ENCODE measurements around the gene SART3. TPM values are rescaled to one million over a fixed set of nuclear protein-coding genes. Genes with fewer than 3 reads are reported as not detected.

The SART3 gene
- polyA plus RNA-seq, 1 donor (not counting 4 experiments of a cell fraction or from before 2014, with no cell fraction given): 19.0 TPM

GRCh38 chr12:108596854-108597558 is 36.0 kb upstream of the SART3 start:
- no peak overlapping the region for H3K4me2 ChIP-seq (ENCODE audit: control insufficient read depth, extremely low read depth, insufficient read depth, low read depth, low read length)
- H3K9me3 ChIP-seq (ENCODE audit: control insufficient read depth, low read depth, low read length): no peaks in the 10 kb centered on the region
- no peaks in the 10 kb centered on the region for H3K9me1 ChIP-seq (ENCODE audit: control insufficient read depth, extremely low read depth, insufficient read depth, low read length)
- no peak overlapping the region for H3K27ac ChIP-seq (ENCODE audit: control insufficient read depth, insufficient read depth, low read length)
- no peaks in the 10 kb centered on the region for H4K20me1 ChIP-seq (ENCODE audit: control insufficient read depth, extremely low read depth, insufficient read depth, low read length)
- no peak overlapping the region for H3K9ac ChIP-seq (ENCODE audit: control insufficient read depth, extremely low read depth, insufficient read depth, low read length)
- DNase-seq (ENCODE audit: low read depth, low spot score) (no peak), FAIRE-seq (no peak)
- no peaks in the 10 kb centered on the region for H3K4me1 ChIP-seq (ENCODE audit: control insufficient read depth, extremely low read depth, insufficient read depth, low read length)
- peaks cover 7% of the 10 kb centered on the region for H3K27me3 ChIP-seq (ENCODE audit: control insufficient read depth, extremely low read depth, insufficient read depth, low read length)
- dilution Hi-C loops (cut with MboI; ENCODE audit: extremely low pct_ligation_motif_present, low sequenced_read_pairs): no loop called here
- no peak for TF ChIP-seq CTCF (optimal IDR thresholded peaks at IDR 0.05 in 1 of 3, IDR thresholded peaks at IDR 0.05 in 1 of 3, conservative IDR thresholded peaks at IDR 0.05 in 1 of 3; ENCODE audit: extremely low read depth in 1 of 3, insufficient read depth in 2 of 3, low read length in 3 of 3)
- TF ChIP-seq EZH2 (IDR thresholded peaks at IDR 0.05; ENCODE audit: low read length): no peak
- no peaks in the 10 kb centered on the region for H3K36me3 ChIP-seq (ENCODE audit: control insufficient read depth in 2 of 2, extremely low read depth in 1 of 2, insufficient read depth in 2 of 2, low read length in 2 of 2)
- no peak overlapping the region for H3K4me3 ChIP-seq (ENCODE audit: control insufficient read depth in 2 of 3, extremely low read depth in 1 of 3, insufficient read depth in 2 of 3, low read depth in 1 of 3, low read length in 3 of 3)
- no peaks in the 10 kb centered on the region for H3K79me2 ChIP-seq (ENCODE audit: control insufficient read depth, insufficient read depth, low read length)
- H2AFZ ChIP-seq (ENCODE audit: control insufficient read depth, low read length): no peak overlapping the region

- Histone ChIP-seq H3K4me2 (ENCODE audit: control insufficient read depth, extremely low read depth, insufficient read depth, low read depth, low read length) (no peak overlapping the region), H3K9ac (ENCODE audit: control insufficient read depth, extremely low read depth, insufficient read depth, low read length) (no peak overlapping the region), H3K4me1 (ENCODE audit: control insufficient read depth, extremely low read depth, insufficient read depth, low read length) (no peaks in the 10 kb centered on the region), H3K27ac (ENCODE audit: control insufficient read depth, insufficient read depth, low read length) (no peak overlapping the region), H3K27me3 (ENCODE audit: control insufficient read depth, extremely low read depth, insufficient read depth, low read length) (peaks cover 7% of the 10 kb centered on the region), H3K9me3 (ENCODE audit: control insufficient read depth, low read depth, low read length) (no peaks in the 10 kb centered on the region), H3K79me2 (ENCODE audit: control insufficient read depth, insufficient read depth, low read length) (no peaks in the 10 kb centered on the region), H3K9me1 (ENCODE audit: control insufficient read depth, extremely low read depth, insufficient read depth, low read length) (no peaks in the 10 kb centered on the region), H3K4me3 (ENCODE audit: control insufficient read depth in 2 of 3, extremely low read depth in 1 of 3, insufficient read depth in 2 of 3, low read depth in 1 of 3, low read length in 3 of 3) (no peak overlapping the region), H3K36me3 (ENCODE audit: control insufficient read depth in 2 of 2, extremely low read depth in 1 of 2, insufficient read depth in 2 of 2, low read length in 2 of 2) (no peaks in the 10 kb centered on the region), H2AFZ (ENCODE audit: control insufficient read depth, low read length) (no peak overlapping the region), H4K20me1 (ENCODE audit: control insufficient read depth, extremely low read depth, insufficient read depth, low read length) (no peaks in the 10 kb centered on the region)
- FAIRE-seq (no peak), DNase-seq (ENCODE audit: low read depth, low spot score) (no peak)
- TF ChIP-seq EZH2 (IDR thresholded peaks at IDR 0.05; ENCODE audit: low read length) (no peak), CTCF (optimal IDR thresholded peaks at IDR 0.05 in 1 of 3, IDR thresholded peaks at IDR 0.05 in 1 of 3, conservative IDR thresholded peaks at IDR 0.05 in 1 of 3; ENCODE audit: extremely low read depth in 1 of 3, insufficient read depth in 2 of 3, low read length in 3 of 3) (no peak)
- dilution Hi-C loops (cut with MboI; ENCODE audit: extremely low pct_ligation_motif_present, low sequenced_read_pairs): no loop called here
These were observed 35.0 kb upstream of the SART3 start for GRCh38 chr12:108595711-108596647.
